GM23338 (cell line): ENCODE measurements around the gene SRGAP3. TPM values are rescaled to one million over a fixed set of nuclear protein-coding genes. Genes with fewer than 3 reads are reported as not detected.
A peak's percentile ranks its signal among the peaks of the same experiment; 100 is the strongest.

Source experiments
- ATAC-seq: fragments of 200-7000 bp; cut with Tn5 transposase; 3 replicates; pipeline ENCODE4 v1.9.1; 2020
- DNase-seq: peaks from one replicate; pipeline ENCODE4 v3.0.0-alpha.2; 2015; ENCODE audit warnings: low spot score
- H2AFZ ChIP-seq: fragments of 200-600 bp; sonication (generic); 2 replicates; pipeline ENCODE4 v1.8.0; 2016; ENCODE audit warnings: antibody characterized with exemption, mild to moderate bottlenecking, moderate library complexity
- H3F3A ChIP-seq: fragments of 200-600 bp; sonication (generic); replicated peaks from 2 replicates; pipeline ENCODE4 v1.8.0; 2017; ENCODE audit warnings: antibody characterized with exemption, mixed run types, low read depth
- H3K27ac ChIP-seq: fragments of 200-600 bp; sonication (generic); 2 replicates; pipeline ENCODE4 v1.6.1; 2016; ENCODE audit warnings: low read depth
- H3K27me3 ChIP-seq: fragments of 200-600 bp; sonication (generic); 2 replicates; pipeline ENCODE4 v1.8.0; 2016; ENCODE audit warnings: mild to moderate bottlenecking, mixed run types, moderate library complexity; ENCODE audit not compliant: insufficient read depth
- H3K36me3 ChIP-seq: fragments of 200-600 bp; sonication (generic); 2 replicates; pipeline ENCODE4 v1.8.0; 2016; ENCODE audit warnings: mild to moderate bottlenecking; ENCODE audit not compliant: insufficient read depth
- H3K4me1 ChIP-seq: fragments of 200-600 bp; sonication (generic); 2 replicates; pipeline ENCODE4 v1.8.0; 2016; ENCODE audit warnings: mild to moderate bottlenecking, moderate library complexity; ENCODE audit not compliant: insufficient read depth
- H3K4me2 ChIP-seq: fragments of 200-600 bp; sonication (generic); 2 replicates; pipeline ENCODE4 v1.7.1; 2017; ENCODE audit warnings: mixed run types
- H3K4me3 ChIP-seq: fragments of 200-600 bp; sonication (generic); 2 replicates; pipeline ENCODE4 v1.6.1; 2016; ENCODE audit warnings: mixed run types
- H3K79me2 ChIP-seq: fragments of 200-600 bp; sonication (generic); replicated peaks from 2 replicates; pipeline ENCODE4 v1.8.0; 2017; ENCODE audit warnings: mild to moderate bottlenecking; ENCODE audit not compliant: insufficient read depth
- H3K9me2 ChIP-seq: fragments of 200-600 bp; sonication (generic); 2 replicates; pipeline ENCODE4 v1.8.0; 2017; ENCODE audit not compliant: insufficient read depth
- H4K20me1 ChIP-seq: fragments of 200-600 bp; sonication (generic); replicated peaks from 2 replicates; pipeline ENCODE4 v1.8.0; 2017; ENCODE audit warnings: mild to moderate bottlenecking; ENCODE audit not compliant: insufficient read depth
- H3K27ac Mint-ChIP-seq: 2 replicates; pipeline ENCODE4 v1.8.0; 2020; ENCODE audit warnings: inconsistent platforms, mild to moderate bottlenecking, moderate library complexity, mixed read lengths
- H3K27me3 Mint-ChIP-seq: 3 replicates; pipeline ENCODE4 v1.8.0; 2022; ENCODE audit warnings: low read depth, mild to moderate bottlenecking, moderate library complexity, mixed read lengths, inconsistent platforms; ENCODE audit not compliant: insufficient read depth, poor library complexity
- H3K36me3 Mint-ChIP-seq: 3 replicates; pipeline ENCODE4 v1.8.0; 2021; ENCODE audit warnings: low read depth, mild to moderate bottlenecking, inconsistent platforms, moderate library complexity, mixed read lengths
- H3K4me1 Mint-ChIP-seq: 3 replicates; pipeline ENCODE4 v1.8.0; 2020; ENCODE audit warnings: mild to moderate bottlenecking, inconsistent platforms, mixed read lengths
- H3K4me3 Mint-ChIP-seq: 3 replicates; pipeline ENCODE4 v1.8.0; 2021; ENCODE audit warnings: moderate library complexity, mild to moderate bottlenecking, inconsistent platforms, mixed read lengths
- H3K9me3 Mint-ChIP-seq: 3 replicates; pipeline ENCODE4 v1.8.0; 2020; ENCODE audit warnings: moderate library complexity, mild to moderate bottlenecking, inconsistent platforms, mixed read lengths
- EZH2 ChIP-seq: fragments of 200-600 bp; sonication (generic); IDR thresholded peaks from one replicate; pipeline ENCODE4 v1.8.0; 2017; ENCODE audit warnings: antibody characterized with exemption, mild to moderate bottlenecking, low read depth; ENCODE audit not compliant: unreplicated experiment
- NANOG ChIP-seq: IDR thresholded peaks from 2 replicates; pipeline ENCODE4 v1.6.1; 2016; ENCODE audit warnings: antibody characterized with exemption, borderline replicate concordance
- POLR2AphosphoS5 ChIP-seq: IDR thresholded peaks from 2 replicates; pipeline ENCODE4 v1.6.1; 2016; ENCODE audit warnings: antibody characterized with exemption, low read depth
- STAT1 ChIP-seq: IDR thresholded peaks from one replicate; pipeline ENCODE4 v1.6.1; 2016; ENCODE audit warnings: antibody characterized with exemption; ENCODE audit not compliant: unreplicated experiment
- ZNF331 ChIP-seq: fragments of 250-450 bp; sonication (Bioruptor Pico); IDR thresholded peaks from 2 replicates; pipeline ENCODE4 v1.5.0; 2020; ENCODE audit warnings: low read depth, mild to moderate bottlenecking, moderate library complexity
- polyA plus RNA-seq: library from polyadenylated mRNA; unstranded; fragments of >200 nt; fragmentation: Nextera tagmentation; extraction: Ambion mirVana; gene quantifications from 2 replicates; pipeline ENCODE4 v1.2.1, GENCODE V29; 2016
- total RNA-seq: library from RNA; depleted of rRNA; stranded (reverse); fragments of >200 nt; shearing (Covaris generic); gene quantifications from 2 replicates; pipeline ENCODE4 v1.2.3, GENCODE V29; 2014
- TF ChIP-seq, protein P1 (sequence below): IDR thresholded peaks from 2 replicates; pipeline ENCODE4 v1.6.1; 2016; ENCODE audit warnings: antibody characterized with exemption
- TF ChIP-seq, protein P2 (sequence below): IDR thresholded peaks from one replicate; pipeline ENCODE4 v1.6.1; 2018; ENCODE audit warnings: antibody characterized with exemption; ENCODE audit not compliant: unreplicated experiment

Gene SRGAP3
- total and polyA plus RNA-seq, 2 experiments from 2014 or later: 6.4 to 9.4 TPM

DNA sequence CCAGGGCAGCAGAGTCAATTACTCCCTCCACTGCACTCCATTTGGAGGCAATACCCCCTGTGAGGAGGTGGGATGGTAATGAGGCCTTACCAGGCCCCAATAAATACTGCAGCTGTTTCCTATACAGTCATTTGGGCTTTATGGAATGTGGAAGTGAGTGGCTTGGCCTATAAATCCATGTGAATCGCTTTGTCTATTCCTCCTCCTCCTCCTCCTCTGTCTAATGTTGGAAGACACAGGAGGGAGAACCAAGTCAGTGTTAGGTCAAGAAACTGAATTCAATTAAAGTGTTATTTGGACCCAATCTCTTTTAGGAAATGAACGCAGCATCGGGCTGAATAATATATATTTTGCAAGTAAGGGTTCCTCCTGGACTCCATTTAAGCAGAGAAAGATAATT, 17.3 kb upstream of the SRGAP3 start:
- no peak overlapping the region for H3K27ac Mint-ChIP-seq
- no peak overlapping the region for H2AFZ ChIP-seq
- H3K79me2 ChIP-seq: no peaks in the 10 kb centered on the region
- no peaks in the 10 kb centered on the region for H3K36me3 Mint-ChIP-seq
- H3K4me1 Mint-ChIP-seq: no peaks in the 10 kb centered on the region
- no peaks in the 10 kb centered on the region for H3K9me2 ChIP-seq
- no peak overlapping the region for H3K27ac ChIP-seq
- H4K20me1 ChIP-seq: no peaks in the 10 kb centered on the region
- no peak overlapping the region for H3K4me2 ChIP-seq
- H3K27me3 Mint-ChIP-seq: peaks cover 2% of the 10 kb centered on the region
- no peak for TF ChIP-seq ZNF331 (CRISPR knock-in tag)
- DNase-seq (no peak), ATAC-seq (no peak)
- H3K4me1 ChIP-seq: peaks cover 6% of the 10 kb centered on the region; the same call in 1 of the 2 replicates
- H3K4me3 ChIP-seq: no peak overlapping the region
- H3K27me3 ChIP-seq: no peaks in the 10 kb centered on the region
- H3K9me3 Mint-ChIP-seq: no peaks in the 10 kb centered on the region
- H3K36me3 ChIP-seq: no peaks in the 10 kb centered on the region
- H3F3A ChIP-seq: no peaks in the 10 kb centered on the region
- no peak overlapping the region for H3K4me3 Mint-ChIP-seq

DNA sequence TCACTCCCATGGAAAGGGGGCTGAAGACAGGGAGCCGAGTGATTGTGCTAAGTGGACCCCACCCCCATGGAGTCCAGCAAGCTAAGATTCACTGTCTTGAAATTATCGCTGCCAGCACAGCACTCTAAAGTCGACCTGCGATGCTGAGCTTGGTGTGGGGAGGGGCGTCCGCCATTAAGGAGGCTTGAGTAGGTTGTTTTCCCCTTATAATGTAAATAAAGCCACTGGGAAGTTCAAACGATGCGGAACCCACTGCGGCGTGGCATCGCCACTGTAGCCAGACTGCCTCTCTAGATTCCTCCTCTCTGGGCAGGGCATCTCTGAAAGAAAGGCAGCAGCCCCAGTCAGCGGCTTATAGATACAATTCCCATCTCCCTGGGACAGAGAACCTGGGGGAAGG, 10.9 kb upstream of the SRGAP3 start:
- Histone ChIP-seq H3K4me2 (no peak overlapping the region), H2AFZ (peak overlapping the region; percentile 92), H3K4me1 (peaks cover 7% of the 10 kb centered on the region; the same call in 1 of the 2 replicates), H3K4me3 (no peak overlapping the region), H3K27ac (no peak overlapping the region), H3K27me3 (no peaks in the 10 kb centered on the region), H4K20me1 (no peaks in the 10 kb centered on the region), H3F3A (no peaks in the 10 kb centered on the region), H3K36me3 (no peaks in the 10 kb centered on the region), H3K9me2 (no peaks in the 10 kb centered on the region), H3K79me2 (no peaks in the 10 kb centered on the region)
- ATAC-seq: peak; percentile 62; the same call in 2 of the 3 replicates
- H3K27ac Mint-ChIP-seq: no peak overlapping the region
- no peak overlapping the region for H3K4me3 Mint-ChIP-seq
- no peaks in the 10 kb centered on the region for H3K36me3 Mint-ChIP-seq
- peaks cover 5% of the 10 kb centered on the region; the same call in 2 of the 3 replicates for H3K4me1 Mint-ChIP-seq
- TF ChIP-seq, protein P1, sequence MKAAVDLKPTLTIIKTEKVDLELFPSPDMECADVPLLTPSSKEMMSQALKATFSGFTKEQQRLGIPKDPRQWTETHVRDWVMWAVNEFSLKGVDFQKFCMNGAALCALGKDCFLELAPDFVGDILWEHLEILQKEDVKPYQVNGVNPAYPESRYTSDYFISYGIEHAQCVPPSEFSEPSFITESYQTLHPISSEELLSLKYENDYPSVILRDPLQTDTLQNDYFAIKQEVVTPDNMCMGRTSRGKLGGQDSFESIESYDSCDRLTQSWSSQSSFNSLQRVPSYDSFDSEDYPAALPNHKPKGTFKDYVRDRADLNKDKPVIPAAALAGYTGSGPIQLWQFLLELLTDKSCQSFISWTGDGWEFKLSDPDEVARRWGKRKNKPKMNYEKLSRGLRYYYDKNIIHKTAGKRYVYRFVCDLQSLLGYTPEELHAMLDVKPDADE: no peak
- TF ChIP-seq NANOG (no peak), STAT1 (no peak), EZH2 (no peak), POLR2AphosphoS5 (no peak)
- TF ChIP-seq, protein P2, sequence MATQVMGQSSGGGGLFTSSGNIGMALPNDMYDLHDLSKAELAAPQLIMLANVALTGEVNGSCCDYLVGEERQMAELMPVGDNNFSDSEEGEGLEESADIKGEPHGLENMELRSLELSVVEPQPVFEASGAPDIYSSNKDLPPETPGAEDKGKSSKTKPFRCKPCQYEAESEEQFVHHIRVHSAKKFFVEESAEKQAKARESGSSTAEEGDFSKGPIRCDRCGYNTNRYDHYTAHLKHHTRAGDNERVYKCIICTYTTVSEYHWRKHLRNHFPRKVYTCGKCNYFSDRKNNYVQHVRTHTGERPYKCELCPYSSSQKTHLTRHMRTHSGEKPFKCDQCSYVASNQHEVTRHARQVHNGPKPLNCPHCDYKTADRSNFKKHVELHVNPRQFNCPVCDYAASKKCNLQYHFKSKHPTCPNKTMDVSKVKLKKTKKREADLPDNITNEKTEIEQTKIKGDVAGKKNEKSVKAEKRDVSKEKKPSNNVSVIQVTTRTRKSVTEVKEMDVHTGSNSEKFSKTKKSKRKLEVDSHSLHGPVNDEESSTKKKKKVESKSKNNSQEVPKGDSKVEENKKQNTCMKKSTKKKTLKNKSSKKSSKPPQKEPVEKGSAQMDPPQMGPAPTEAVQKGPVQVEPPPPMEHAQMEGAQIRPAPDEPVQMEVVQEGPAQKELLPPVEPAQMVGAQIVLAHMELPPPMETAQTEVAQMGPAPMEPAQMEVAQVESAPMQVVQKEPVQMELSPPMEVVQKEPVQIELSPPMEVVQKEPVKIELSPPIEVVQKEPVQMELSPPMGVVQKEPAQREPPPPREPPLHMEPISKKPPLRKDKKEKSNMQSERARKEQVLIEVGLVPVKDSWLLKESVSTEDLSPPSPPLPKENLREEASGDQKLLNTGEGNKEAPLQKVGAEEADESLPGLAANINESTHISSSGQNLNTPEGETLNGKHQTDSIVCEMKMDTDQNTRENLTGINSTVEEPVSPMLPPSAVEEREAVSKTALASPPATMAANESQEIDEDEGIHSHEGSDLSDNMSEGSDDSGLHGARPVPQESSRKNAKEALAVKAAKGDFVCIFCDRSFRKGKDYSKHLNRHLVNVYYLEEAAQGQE: no peak
- DNase-seq: peak; percentile 20
- H3K9me3 Mint-ChIP-seq: peaks cover 15% of the 10 kb centered on the region
- H3K27me3 Mint-ChIP-seq: peaks cover 3% of the 10 kb centered on the region
